GM12872 (cell line): ENCODE measurements around the gene TEX9.

ENCODE experiments used
- CTCF ChIP-seq: IDR thresholded peaks from 3 replicates; pipeline ENCODE4 v1.5.1; 2011; ENCODE audit warnings: low read depth, mild to moderate bottlenecking, low read length, moderate library complexity; ENCODE audit not compliant: insufficient read depth

Gene TEX9

GRCh38 chr15:56337084-56337725, 28.0 kb upstream of the TEX9 start:
- no peak for TF ChIP-seq CTCF

GRCh38 chr15:56339594-56339993, 25.6 kb upstream of the TEX9 start:
- no peak for TF ChIP-seq CTCF

- no peak for TF ChIP-seq CTCF
These were observed 24.0 kb upstream of the TEX9 start for GRCh38 chr15:56341201-56341600.

GRCh38 chr15:56342653-56343052, 22.6 kb upstream of the TEX9 start:
- no peak for TF ChIP-seq CTCF

GRCh38 chr15:56343879-56344278, 21.3 kb upstream of the TEX9 start:
- TF ChIP-seq CTCF = no peak

- TF ChIP-seq CTCF = no peak
These were observed 20.9 kb upstream of the TEX9 start for GRCh38 chr15:56344336-56344735.

- no peak for TF ChIP-seq CTCF
These were observed 18.8 kb upstream of the TEX9 start for GRCh38 chr15:56346414-56346813.
